ELF-1 (cell line): ENCODE measurements around the gene RPL9.
"Not testable (repeated sequence)": the region's sequence is repeated elsewhere in the genome, so short reads cannot be mapped to it uniquely, and the experiment has no call there.

Experiments
- DNase-seq: peaks from one replicate; pipeline ENCODE4 v3.0.0-alpha.2; 2016; ENCODE audit warnings: low read depth, low spot score

RPL9 gene

GRCh38 chr4:39466747-39467146 lies 8.0 kb upstream of the RPL9 start:
- no peak for DNase-seq

DNA sequence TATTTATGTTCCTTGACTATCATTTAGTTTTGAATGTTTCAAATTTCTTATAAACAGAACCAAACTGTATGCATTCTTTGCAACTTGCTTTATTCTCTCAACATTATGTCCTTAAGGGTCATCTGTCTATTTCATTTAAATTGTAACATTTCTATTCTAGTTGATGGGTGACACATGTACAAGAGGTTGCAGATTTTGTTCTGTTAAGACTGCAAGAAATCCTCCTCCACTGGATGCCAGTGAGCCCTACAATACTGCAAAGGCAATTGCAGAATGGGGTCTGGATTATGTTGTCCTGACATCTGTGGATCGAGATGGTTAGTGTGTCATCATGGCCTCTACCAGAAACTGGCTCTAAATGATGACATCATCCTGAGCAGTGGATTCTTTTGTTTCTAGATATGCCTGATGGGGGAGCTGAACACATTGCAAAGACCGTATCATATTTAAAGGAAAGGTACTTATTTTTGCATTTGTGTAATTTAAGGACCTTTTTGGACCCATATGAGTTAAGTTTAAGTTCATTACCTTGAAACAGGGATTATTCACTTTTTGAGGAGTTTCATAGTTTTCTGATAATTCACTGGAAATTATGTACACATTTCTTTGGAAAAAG lies 6.3 kb upstream of the RPL9 start:
- peak; percentile 34 for DNase-seq

- not testable (repeated sequence) for DNase-seq
Measured at GRCh38 chr4:39458161-39458504, 589 bp downstream of the RPL9 start.

DNA sequence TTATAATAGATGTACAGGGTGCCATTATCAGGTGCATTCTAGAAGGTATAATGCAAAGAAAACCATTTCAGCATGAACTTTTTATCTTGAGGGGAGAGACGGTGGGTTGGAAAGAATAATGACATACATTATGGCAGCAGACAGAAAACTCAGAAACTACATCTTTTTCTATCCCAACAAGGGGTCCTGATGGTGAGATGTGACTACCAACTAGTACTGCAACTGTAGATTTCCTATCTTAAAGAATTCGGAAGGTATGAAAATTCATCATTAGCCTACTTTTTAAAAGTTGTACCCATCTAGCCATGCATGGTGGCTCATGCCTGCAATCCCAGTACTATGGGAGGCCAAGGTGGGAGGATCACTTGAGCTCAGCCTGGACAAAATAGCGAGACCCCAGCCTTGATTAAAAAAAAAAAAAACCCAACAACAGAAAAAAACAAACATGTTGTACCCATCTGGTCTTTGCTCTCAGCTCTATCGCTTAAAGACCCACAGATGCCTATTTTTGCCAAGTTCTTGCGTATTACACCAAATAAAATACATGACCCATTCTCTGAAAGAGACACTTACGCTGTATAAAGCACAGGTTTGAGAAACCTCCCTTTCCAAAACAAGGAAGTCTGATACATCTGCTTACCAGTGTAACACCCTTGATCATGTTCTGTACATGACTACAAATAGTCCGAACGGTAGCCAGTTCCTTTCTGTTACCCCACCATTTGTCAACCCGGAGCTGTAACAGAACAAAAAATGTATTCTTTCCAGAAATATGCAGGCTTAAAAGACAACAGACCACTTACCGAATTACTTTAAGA lies 1.6 kb downstream of the RPL9 start:
- DNase-seq: no peak

- no peak for DNase-seq
Measured at GRCh38 chr4:39455486-39455885, 3.2 kb downstream of the RPL9 start.

- no peak for DNase-seq
Measured at GRCh38 chr4:39453738-39454137, 5.0 kb downstream of the RPL9 start.

DNA sequence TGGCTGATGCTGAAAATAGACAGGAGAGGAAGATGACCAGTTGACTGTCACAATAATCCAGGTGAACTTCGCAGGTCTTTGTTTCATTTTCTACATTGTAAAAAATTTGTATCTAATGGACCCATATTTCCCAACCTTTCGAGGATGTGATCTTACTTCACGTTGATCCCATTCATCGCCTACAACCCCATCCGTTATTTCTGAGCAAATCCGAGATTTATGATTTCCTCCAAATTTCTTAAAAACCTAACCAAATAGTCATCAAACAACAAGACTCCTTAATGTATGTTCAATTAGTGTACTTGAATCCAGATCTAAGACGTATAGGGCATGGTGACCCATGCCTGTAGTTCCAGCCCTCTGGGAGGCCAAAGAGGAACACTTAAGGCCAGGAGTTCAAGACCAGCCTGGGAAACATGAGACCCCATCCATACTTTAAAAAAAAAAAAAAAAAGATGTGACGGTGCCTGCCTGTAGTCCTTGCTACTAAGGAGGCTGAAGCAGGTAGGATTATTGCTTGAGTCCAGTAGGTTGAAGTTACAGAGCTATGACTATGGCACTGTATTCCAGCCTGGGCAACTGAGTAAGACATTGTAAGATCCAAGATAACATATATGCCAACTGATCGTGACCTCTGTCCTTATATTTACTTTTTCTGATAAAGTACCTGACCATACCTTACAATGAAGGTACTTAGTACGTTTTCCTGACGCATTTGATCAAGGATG lies 5.7 kb downstream of the RPL9 start:
- no peak for DNase-seq

DNA sequence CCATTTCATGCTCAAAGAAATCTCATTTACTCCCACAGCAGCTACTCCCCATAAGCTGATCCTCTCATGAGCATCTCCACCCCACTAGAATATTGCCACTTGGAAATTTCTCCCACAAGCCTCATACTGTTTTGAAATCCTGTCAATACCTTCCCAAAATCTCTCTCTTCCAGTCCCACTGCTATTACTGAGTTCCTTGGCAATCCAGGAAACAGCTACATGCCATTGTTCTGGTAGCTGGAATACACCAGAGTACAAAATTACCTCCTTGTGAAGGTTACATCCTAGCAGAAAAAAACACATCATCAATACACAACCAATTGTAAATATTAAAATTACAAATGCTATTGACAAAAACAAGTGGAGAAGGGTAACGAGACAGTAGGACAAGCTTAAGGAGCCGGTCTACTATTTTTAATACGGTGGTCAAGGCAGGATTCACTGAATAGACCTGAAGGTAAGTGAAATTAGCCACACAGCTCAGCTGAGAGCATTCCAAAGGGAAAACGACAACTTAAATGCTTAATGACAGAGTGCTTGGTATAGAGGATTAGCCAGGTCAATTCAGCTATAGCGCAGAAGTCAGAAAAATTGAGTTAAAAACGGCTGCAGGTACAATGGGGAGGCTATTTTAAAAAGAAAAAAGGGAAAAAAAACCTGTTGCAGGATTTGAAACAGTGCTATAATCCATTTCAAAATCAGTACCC lies 6.4 kb downstream of the RPL9 start:
- DNase-seq: no peak

GRCh38 chr4:39451423-39452023 lies 7.2 kb downstream of the RPL9 start:
- DNase-seq: no peak

- DNase-seq: no peak
Measured at GRCh38 chr4:39450618-39451017, 8.1 kb downstream of the RPL9 start.

DNA sequence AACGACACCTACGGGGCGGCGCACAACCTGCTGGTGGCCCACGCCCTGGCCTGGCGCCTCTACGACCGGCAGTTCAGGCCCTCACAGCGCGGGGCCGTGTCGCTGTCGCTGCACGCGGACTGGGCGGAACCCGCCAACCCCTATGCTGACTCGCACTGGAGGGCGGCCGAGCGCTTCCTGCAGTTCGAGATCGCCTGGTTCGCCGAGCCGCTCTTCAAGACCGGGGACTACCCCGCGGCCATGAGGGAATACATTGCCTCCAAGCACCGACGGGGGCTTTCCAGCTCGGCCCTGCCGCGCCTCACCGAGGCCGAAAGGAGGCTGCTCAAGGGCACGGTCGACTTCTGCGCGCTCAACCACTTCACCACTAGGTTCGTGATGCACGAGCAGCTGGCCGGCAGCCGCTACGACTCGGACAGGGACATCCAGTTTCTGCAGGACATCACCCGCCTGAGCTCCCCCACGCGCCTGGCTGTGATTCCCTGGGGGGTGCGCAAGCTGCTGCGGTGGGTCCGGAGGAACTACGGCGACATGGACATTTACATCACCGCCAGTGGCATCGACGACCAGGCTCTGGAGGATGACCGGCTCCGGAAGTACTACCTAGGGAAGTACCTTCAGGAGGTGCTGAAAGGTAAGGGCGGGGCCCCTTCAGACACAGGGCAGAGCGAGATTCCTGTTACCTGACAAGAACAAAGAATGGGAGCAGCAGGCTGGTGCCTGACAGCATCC lies 11.7 kb downstream of the RPL9 start:
- DNase-seq: peak; percentile 93

- DNase-seq: no peak
Measured at GRCh38 chr4:39446483-39446841, 12.3 kb downstream of the RPL9 start.

- no peak for DNase-seq
Measured at GRCh38 chr4:39442998-39443397, 15.7 kb downstream of the RPL9 start.

DNA sequence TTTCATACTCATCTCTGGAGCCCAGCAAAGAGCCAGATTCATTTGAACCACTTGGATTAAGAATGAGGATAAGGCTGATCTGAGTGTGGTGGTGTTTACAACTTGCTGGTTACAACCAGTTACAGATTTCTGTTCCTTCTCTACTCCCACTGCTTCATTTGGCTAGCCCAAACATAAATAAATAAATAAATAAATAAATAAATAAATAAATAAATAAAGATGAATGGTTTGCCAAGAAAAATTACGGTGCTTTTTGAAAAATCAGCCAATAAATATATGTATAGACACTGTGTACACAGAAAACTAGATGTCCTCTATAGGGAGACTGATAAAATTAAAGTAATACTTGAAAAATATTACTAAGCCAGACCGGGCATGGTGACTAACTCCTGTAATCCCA lies 17.1 kb downstream of the RPL9 start:
- no peak for DNase-seq

GRCh38 chr4:39435659-39436563 lies 22.8 kb downstream of the RPL9 start:
- no peak for DNase-seq

DNA sequence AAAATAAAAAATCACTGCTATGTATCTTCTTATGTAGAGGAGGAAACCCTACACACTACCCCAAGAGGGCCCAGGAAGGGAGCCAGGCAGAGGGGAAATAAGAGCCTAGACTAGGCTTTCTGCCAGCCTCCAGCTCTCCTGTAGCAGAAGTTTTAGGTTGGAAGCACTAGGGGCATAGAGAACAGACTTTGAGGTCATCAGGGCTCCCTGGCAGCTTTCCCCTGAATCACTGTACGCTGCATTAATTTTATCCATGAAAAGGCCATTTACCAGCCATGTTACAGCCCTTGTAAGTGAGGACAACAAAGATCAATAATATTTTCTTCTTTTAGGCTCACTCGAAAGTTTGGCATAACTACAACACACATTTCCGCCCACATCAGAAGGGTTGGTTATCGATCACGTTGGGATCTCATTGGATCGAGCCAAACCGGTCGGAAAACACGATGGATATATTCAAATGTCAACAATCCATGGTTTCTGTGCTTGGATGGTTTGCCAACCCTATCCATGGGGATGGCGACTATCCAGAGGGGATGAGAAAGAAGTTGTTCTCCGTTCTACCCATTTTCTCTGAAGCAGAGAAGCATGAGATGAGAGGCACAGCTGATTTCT lies 24.7 kb downstream of the RPL9 start:
- DNase-seq: no peak

DNA sequence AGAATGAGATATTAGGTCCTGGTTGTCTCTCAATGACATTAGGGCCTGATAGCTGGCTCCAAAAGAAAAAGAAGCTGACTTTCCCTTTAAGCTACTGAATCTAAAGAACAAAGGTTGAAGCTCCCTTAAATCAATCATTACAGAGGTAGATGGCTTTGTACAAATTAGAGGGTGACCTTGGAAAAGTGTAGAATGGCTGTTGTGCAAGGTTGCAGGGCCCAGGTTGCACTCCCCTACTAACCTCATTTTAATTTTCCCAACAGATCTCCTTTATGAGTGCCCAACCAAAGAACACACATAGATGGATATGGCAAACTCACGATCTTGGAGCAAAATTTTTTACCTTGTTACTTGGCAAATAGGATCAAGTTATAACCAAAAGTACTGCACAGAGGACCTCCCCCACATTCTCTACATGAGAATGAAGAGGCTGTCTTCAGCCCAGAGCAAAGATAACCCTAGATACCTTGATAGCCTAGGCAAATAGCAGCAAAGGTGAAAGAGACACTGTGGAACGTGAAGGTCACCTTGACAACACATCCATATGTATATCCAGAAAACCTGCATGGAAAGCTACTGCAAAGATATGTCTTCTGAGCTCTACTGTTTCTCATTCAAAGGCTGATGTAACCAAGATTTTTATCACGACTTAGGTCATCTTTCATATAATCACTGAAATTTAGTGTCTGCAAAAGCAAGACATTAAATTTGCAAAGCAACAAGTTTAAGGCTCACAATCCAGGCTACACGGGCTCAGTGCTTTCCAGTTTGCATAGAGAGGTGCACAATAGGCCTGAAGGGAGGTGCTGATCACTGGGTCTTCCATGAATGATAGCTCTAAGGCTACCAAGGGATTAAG lies 29.0 kb downstream of the RPL9 start:
- no peak for DNase-seq

- DNase-seq: no peak
Measured at GRCh38 chr4:39427520-39428114, 31.1 kb downstream of the RPL9 start.
